ENCODE results near the gene MROH8.

Gene MROH8

DNA sequence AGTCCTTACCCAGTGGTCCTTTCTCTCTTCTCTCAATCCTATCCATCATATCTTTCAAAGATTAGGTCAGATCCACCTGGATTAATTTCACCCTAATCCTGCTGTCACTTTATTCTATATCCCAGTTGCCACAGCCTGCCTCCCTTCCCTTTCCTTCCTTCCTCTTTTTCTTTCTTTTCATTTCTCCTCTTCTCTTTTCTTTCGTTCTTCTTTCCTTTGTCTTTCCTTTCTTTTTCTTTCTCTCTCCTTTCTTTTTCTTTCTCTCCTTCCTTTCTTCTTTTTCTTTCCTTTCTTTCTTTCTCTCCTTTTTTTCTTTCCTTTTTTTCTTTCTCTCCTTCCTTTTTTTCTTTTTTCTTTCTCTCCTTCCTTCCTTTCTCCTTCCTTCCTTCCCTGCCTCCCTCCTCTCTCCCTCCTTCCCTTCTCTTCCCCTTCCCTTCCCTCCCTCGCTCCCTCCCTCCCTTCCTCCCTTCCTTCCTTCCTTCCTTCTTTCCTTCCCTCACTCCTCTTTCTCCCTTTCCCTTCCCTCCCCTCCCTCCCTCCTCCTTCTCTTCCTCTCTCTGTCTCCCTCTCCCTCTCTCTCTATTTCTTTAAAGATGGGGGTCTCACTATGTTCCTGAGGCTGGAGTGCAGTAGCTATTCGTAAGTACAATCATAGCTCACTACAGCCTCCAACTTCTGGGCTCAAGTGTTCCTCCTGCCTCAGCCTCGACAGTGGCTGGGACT is 15.4 kb downstream of the MROH8 start:
- TF ChIP-seq, protein P1, sequence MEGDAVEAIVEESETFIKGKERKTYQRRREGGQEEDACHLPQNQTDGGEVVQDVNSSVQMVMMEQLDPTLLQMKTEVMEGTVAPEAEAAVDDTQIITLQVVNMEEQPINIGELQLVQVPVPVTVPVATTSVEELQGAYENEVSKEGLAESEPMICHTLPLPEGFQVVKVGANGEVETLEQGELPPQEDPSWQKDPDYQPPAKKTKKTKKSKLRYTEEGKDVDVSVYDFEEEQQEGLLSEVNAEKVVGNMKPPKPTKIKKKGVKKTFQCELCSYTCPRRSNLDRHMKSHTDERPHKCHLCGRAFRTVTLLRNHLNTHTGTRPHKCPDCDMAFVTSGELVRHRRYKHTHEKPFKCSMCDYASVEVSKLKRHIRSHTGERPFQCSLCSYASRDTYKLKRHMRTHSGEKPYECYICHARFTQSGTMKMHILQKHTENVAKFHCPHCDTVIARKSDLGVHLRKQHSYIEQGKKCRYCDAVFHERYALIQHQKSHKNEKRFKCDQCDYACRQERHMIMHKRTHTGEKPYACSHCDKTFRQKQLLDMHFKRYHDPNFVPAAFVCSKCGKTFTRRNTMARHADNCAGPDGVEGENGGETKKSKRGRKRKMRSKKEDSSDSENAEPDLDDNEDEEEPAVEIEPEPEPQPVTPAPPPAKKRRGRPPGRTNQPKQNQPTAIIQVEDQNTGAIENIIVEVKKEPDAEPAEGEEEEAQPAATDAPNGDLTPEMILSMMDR (IDR thresholded peaks at IDR 0.05; ENCODE audit: low read depth, low read length): no peak
- H3K4me3 ChIP-seq (ENCODE audit: low read depth, low read length): no peak overlapping the region

DNA sequence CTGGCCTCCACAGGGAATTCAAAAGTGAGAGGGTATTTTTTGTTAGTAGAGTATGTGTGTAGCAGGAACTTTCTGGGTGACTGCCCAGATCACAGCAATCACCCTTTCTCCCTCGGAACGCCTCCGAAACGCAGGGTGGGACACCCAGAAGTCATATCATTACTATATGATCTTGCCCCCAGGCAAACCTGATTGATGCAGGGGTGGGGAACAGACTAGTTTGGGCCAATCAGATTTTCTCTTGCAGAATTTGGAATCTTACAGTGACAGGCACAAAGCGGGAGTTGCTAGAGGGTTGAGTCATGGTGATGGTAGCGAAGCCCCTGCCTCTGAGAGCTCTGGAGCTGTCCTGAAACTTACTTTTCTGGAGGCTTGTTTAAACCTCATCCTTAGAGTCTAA is 16.7 kb downstream of the MROH8 start:
- no peak overlapping the region for H3K4me3 ChIP-seq (ENCODE audit: low read depth, low read length)
- TF ChIP-seq, protein P1 (IDR thresholded peaks at IDR 0.05; ENCODE audit: low read depth, low read length): no peak

DNA sequence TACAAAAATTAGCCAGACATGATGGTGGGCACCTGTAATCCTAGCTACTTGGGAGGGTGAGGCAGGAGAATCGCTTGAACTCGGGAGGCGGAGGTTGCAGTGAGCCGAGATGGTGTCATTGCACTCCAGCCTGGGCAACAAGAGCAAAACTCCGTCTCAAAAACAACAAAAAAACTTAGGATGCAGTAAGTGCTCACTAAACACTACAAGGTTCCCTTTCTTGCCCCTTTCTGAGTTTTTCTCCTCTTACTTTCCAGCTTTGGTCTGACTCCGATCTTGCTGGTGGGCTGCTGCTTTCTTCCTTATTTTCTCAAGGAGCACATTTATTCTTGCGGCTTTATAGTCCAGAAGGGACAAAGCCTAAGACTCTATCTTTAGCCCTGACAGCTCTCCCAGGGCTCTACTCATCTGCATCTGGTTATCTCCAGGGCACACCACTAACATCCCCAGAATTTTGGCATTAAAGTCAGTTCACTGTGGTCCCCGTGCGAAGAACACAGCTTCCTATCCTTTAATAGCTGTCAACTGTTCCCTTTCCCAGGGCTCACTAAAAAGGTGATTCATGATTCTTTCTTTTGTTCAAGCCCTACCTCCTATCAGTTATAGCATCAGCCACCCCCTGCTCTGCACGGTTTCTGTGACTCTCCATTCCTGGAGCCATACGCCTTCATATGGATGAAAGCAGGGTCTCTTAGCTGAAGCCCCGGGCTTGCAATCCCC is 17.4 kb downstream of the MROH8 start:
- no peak overlapping the region for H3K4me3 ChIP-seq (ENCODE audit: low read depth, low read length)
- TF ChIP-seq, protein P1 (IDR thresholded peaks at IDR 0.05; ENCODE audit: low read depth, low read length): no peak

DNA sequence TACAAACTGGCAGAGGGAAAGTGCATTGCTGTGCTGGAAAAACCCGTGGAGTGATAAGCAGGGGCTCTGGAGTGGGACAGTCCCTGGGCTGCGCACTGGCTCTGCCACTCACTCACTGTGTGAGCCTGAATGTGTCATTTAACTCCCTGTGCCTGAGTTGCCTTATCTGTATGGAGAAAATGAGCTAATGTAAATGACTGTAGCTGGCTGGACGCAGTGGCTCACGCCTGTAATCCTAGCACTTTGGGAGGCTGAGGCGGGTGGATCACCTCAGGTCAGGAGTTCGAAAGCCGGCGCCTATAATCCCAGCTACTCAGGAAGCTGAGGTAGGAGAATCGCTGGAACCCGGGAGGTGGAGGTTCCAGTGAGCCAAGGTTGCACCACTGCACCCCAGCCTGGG is 18.7 kb downstream of the MROH8 start:
- H3K4me3 ChIP-seq (ENCODE audit: low read depth, low read length): no peak overlapping the region

DNA sequence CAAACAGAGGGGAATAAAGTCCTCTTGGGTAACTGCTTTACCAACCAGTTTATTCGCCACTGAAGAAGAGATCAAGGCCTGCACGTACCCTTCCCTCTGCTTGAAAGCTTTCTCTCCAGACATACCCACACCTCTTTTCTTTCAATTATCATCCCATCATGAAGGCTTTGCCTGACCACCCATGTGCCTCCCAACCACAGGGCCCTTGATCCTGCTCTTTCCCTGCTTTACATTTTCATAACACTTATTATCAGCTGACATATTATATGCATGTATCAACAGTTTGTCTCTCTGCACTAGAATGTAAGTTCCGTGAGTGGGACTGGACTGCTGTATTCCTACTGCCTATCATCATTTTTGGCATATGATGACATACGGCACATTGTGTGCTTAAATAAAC is 21.1 kb downstream of the MROH8 start:
- H3K4me3 ChIP-seq (ENCODE audit: low read depth, low read length): no peak overlapping the region
- TF ChIP-seq, protein P1 (IDR thresholded peaks at IDR 0.05; ENCODE audit: low read depth, low read length): no peak

More for the DNA sequence above, 18.7 kb downstream of the MROH8 start:
- TF ChIP-seq, protein P1 (IDR thresholded peaks at IDR 0.05; ENCODE audit: low read depth, low read length): no peak

DNA sequence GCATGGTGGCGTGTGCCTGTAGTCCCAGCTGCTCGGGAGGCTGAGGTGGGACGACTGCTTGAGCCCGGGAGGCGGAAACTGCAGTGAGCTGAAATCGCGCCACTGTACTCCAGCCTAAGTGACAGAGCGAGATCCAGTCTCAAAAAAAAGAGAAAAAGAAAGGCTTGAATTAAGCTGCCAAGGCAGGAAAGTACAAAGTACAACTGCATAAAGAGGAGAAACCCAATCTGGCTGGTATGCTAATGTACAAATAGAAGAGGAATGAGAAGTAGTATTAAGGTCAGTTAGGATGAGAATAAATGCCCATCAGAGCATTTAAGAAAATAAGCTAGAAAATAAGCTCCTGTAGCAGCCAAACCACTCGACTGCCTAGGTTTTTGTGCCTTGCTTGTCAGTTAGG is 23.4 kb downstream of the MROH8 start:
- no peak overlapping the region for H3K4me3 ChIP-seq (ENCODE audit: low read depth, low read length)
- TF ChIP-seq, protein P1 (IDR thresholded peaks at IDR 0.05; ENCODE audit: low read depth, low read length): no peak

DNA sequence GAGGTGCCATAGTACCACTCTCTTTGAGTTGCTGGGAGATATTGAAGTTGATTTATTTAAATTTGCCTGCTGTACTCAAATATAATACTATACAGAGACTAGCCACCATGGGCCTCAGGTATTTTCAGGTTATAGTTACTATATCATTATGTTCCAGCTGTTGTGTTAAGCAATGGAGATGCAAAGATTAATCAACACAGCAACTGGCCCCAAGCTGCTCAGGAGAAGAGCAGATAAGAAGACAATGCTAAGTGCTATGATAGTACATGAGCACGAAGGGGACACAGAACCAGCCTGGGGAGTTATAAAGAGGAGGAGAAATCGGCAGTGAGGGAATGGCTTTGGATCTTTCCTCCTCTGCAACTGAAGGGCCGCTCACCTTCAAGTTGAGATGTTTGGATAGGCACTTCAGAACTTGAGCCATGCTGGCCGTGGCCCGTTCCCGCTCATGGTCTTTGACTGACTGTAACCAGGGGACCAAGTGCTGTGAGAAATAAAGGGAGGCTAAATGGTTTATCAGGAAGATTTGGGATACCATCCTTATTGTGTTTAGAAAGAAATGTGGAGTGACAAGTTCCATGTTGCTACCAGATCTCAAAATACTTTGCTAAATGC is 24.6 kb downstream of the MROH8 start:
- TF ChIP-seq, protein P1 (IDR thresholded peaks at IDR 0.05; ENCODE audit: low read depth, low read length): no peak

More for the DNA sequence above, 24.6 kb downstream of the MROH8 start:
- H3K4me3 ChIP-seq (ENCODE audit: low read depth, low read length): no peak overlapping the region

Measured in WI38 (cell line).